ENCODE results near the gene RERE.

- no peak for TF ChIP-seq TCF7 (CRISPR knock-in tag; IDR thresholded peaks at IDR 0.05; ENCODE audit: low read depth)
- TF ChIP-seq, protein P1, sequence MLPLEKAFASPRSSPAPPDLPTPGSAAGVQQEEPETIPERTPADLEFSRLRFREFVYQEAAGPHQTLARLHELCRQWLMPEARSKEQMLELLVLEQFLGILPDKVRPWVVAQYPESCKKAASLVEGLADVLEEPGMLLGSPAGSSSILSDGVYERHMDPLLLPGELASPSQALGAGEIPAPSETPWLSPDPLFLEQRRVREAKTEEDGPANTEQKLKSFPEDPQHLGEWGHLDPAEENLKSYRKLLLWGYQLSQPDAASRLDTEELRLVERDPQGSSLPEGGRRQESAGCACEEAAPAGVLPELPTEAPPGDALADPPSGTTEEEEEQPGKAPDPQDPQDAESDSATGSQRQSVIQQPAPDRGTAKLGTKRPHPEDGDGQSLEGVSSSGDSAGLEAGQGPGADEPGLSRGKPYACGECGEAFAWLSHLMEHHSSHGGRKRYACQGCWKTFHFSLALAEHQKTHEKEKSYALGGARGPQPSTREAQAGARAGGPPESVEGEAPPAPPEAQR (CRISPR knock-in tag; IDR thresholded peaks at IDR 0.05) = no peak
Observed at GRCh38 chr1:8782955-8783354, 34.5 kb downstream of the RERE start.

Measured in WTC11 (cell line).